Measurements from ENCODE around the gene HACL1. TPM values are rescaled to one million over a fixed set of nuclear protein-coding genes. Genes with fewer than 3 reads are reported as not detected.

Gene HACL1
- total and polyA plus RNA-seq, 2 donors (not counting 3 experiments of a cell fraction or from before 2014, with no cell fraction given) = 16.5 to 27.4 TPM

GRCh38 chr3:15514663-15515340 lies 86.6 kb downstream of the HACL1 start:
- no peaks in the 10 kb centered on the region for H3K36me3 ChIP-seq (ENCODE audit: control insufficient read depth in 2 of 2, extremely low read depth in 1 of 2, insufficient read depth in 2 of 2, low read length in 2 of 2)
- dilution Hi-C loops (cut with MboI; ENCODE audit: extremely low pct_ligation_motif_present, low sequenced_read_pairs) (no loop called here), intact Hi-C loops (cut with micrococcal nuclease) (no loop called here)
- BruUV-seq (replicated peaks) = no TSS peak
- ChIA-PET CTCF (no interaction called here), POLR2A (no interaction called here)
- H3K4me1 ChIP-seq (ENCODE audit: control insufficient read depth, extremely low read depth, insufficient read depth, low read length) = no peaks in the 10 kb centered on the region
- no peak for TF ChIP-seq POLR2AphosphoS5 (IDR thresholded peaks at IDR 0.05; ENCODE audit: insufficient read depth, low read depth, low read length)
- no peak for TF ChIP-seq JUN (IDR thresholded peaks at IDR 0.05; ENCODE audit: borderline replicate concordance, insufficient read depth, insufficient read length, low read depth)
- TF ChIP-seq EZH2 (IDR thresholded peaks at IDR 0.05; ENCODE audit: borderline replicate concordance, low read depth, low read length, severe bottlenecking) = no peak
- no peak for TF ChIP-seq GATA2 (IDR thresholded peaks at IDR 0.05; ENCODE audit: insufficient read depth, insufficient read length, low read depth, low read length)
- no peak overlapping the region for H3K9ac ChIP-seq (replicated peaks; ENCODE audit: extremely low read depth, insufficient read depth, low read length)
- no peak overlapping the region for H2AFZ ChIP-seq (ENCODE audit: low read depth, low read length)
- H3K4me2 ChIP-seq (ENCODE audit: insufficient read depth, low read length) = no peak overlapping the region
- DNase-seq (ENCODE audit: low read depth, low spot score) (no peak), FAIRE-seq (no peak)
- no peaks in the 10 kb centered on the region for H3K9me1 ChIP-seq (replicated peaks; ENCODE audit: control insufficient read depth, extremely low read depth, insufficient read depth, low read length)
- H3K9me3 ChIP-seq (replicated peaks; ENCODE audit: control insufficient read depth, insufficient read depth, low read length) = no peaks in the 10 kb centered on the region
- H3K4me3 ChIP-seq (replicated peaks in 1 of 3; ENCODE audit: insufficient read depth in 1 of 3, low read depth in 1 of 3, low read length in 3 of 3) = no peak overlapping the region
- H4K20me1 ChIP-seq (replicated peaks; ENCODE audit: control insufficient read depth, extremely low read depth, insufficient read depth, low read length) = no peaks in the 10 kb centered on the region
- no peak overlapping the region for H3K27ac ChIP-seq (ENCODE audit: insufficient read depth, low read depth, low read length)
- H3K79me2 ChIP-seq (ENCODE audit: control insufficient read depth, insufficient read depth, low read length) = no peaks in the 10 kb centered on the region
- H3K27me3 ChIP-seq (ENCODE audit: control insufficient read depth in 2 of 2, insufficient read depth in 2 of 2, low read length in 2 of 2) = peaks cover 0 to 2% of the 10 kb centered on the region in 2 experiments

GRCh38 chr3:15513810-15514662 lies 87.3 kb downstream of the HACL1 start:
- no peak for FAIRE-seq
- Histone ChIP-seq H3K9ac (replicated peaks; ENCODE audit: extremely low read depth, insufficient read depth, low read length) (no peak overlapping the region), H3K27ac (ENCODE audit: insufficient read depth, low read depth, low read length) (no peak overlapping the region), H3K9me3 (replicated peaks; ENCODE audit: control insufficient read depth, insufficient read depth, low read length) (no peaks in the 10 kb centered on the region), H3K9me1 (replicated peaks; ENCODE audit: control insufficient read depth, extremely low read depth, insufficient read depth, low read length) (no peaks in the 10 kb centered on the region), H4K20me1 (replicated peaks; ENCODE audit: control insufficient read depth, extremely low read depth, insufficient read depth, low read length) (no peaks in the 10 kb centered on the region), H2AFZ (ENCODE audit: low read depth, low read length) (no peak overlapping the region), H3K27me3 (ENCODE audit: control insufficient read depth in 2 of 2, insufficient read depth in 2 of 2, low read length in 2 of 2) (no peaks in the 10 kb centered on the region), H3K36me3 (ENCODE audit: control insufficient read depth in 2 of 2, extremely low read depth in 1 of 2, insufficient read depth in 2 of 2, low read length in 2 of 2) (no peaks in the 10 kb centered on the region), H3K79me2 (ENCODE audit: control insufficient read depth, insufficient read depth, low read length) (no peaks in the 10 kb centered on the region), H3K4me3 (replicated peaks in 1 of 3; ENCODE audit: insufficient read depth in 1 of 3, low read depth in 1 of 3, low read length in 3 of 3) (no peak overlapping the region), H3K4me2 (ENCODE audit: insufficient read depth, low read length) (no peak overlapping the region), H3K4me1 (ENCODE audit: control insufficient read depth, extremely low read depth, insufficient read depth, low read length) (no peaks in the 10 kb centered on the region)
- BruUV-seq (replicated peaks) = no TSS peak
- intact Hi-C loops (cut with micrococcal nuclease) (no loop called here), dilution Hi-C loops (cut with MboI; ENCODE audit: extremely low pct_ligation_motif_present, low sequenced_read_pairs) (no loop called here)
- CTCF ChIA-PET = no interaction called here
- no peak for TF ChIP-seq MYC (IDR thresholded peaks at IDR 0.05; ENCODE audit: low read depth, low read length)
- no peak for TF ChIP-seq MAX (IDR thresholded peaks at IDR 0.05; ENCODE audit: insufficient read depth, insufficient read length)
- no peak for TF ChIP-seq POLR2A (IDR thresholded peaks at IDR 0.05; ENCODE audit: low read depth, low read length)
- TF ChIP-seq JUN (IDR thresholded peaks at IDR 0.05; ENCODE audit: borderline replicate concordance, insufficient read depth, insufficient read length, low read depth) = no peak
- TF ChIP-seq EZH2 (IDR thresholded peaks at IDR 0.05; ENCODE audit: borderline replicate concordance, low read depth, low read length, severe bottlenecking) = no peak
- no peak for TF ChIP-seq FOS (IDR thresholded peaks at IDR 0.05; ENCODE audit: borderline replicate concordance, insufficient read depth, low read length)
- TF ChIP-seq CTCF (IDR thresholded peaks at IDR 0.05; ENCODE audit: extremely low read depth in 1 of 2, insufficient read depth in 1 of 2, low read depth in 1 of 2, low read length in 2 of 2) = no peak
- no peak for TF ChIP-seq GATA2 (IDR thresholded peaks at IDR 0.05; ENCODE audit: insufficient read depth, insufficient read length, low read depth, low read length)
- no peak for TF ChIP-seq POLR2AphosphoS5 (IDR thresholded peaks at IDR 0.05; ENCODE audit: insufficient read depth, low read depth, low read length)
- POLR2A ChIA-PET = no interaction called here
- no peak for DNase-seq (ENCODE audit: low read depth, low spot score)
